ENCODE results near the gene MAP4K2.

- TF ChIP-seq, protein P1, sequence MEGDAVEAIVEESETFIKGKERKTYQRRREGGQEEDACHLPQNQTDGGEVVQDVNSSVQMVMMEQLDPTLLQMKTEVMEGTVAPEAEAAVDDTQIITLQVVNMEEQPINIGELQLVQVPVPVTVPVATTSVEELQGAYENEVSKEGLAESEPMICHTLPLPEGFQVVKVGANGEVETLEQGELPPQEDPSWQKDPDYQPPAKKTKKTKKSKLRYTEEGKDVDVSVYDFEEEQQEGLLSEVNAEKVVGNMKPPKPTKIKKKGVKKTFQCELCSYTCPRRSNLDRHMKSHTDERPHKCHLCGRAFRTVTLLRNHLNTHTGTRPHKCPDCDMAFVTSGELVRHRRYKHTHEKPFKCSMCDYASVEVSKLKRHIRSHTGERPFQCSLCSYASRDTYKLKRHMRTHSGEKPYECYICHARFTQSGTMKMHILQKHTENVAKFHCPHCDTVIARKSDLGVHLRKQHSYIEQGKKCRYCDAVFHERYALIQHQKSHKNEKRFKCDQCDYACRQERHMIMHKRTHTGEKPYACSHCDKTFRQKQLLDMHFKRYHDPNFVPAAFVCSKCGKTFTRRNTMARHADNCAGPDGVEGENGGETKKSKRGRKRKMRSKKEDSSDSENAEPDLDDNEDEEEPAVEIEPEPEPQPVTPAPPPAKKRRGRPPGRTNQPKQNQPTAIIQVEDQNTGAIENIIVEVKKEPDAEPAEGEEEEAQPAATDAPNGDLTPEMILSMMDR (IDR thresholded peaks at IDR 0.05), result no peak
- TF ChIP-seq STAT6 (CRISPR knock-in tag; conservative IDR thresholded peaks at IDR 0.05; ENCODE audit: low read depth) (no peak), TEAD4 (CRISPR knock-in tag; IDR thresholded peaks at IDR 0.05) (no peak), ZBTB21 (CRISPR knock-in tag; IDR thresholded peaks at IDR 0.05; ENCODE audit: borderline replicate concordance) (no peak)
- TF ChIP-seq, protein P2, sequence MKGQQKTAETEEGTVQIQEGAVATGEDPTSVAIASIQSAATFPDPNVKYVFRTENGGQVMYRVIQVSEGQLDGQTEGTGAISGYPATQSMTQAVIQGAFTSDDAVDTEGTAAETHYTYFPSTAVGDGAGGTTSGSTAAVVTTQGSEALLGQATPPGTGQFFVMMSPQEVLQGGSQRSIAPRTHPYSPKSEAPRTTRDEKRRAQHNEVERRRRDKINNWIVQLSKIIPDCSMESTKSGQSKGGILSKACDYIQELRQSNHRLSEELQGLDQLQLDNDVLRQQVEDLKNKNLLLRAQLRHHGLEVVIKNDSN (CRISPR knock-in tag; IDR thresholded peaks at IDR 0.05), result no peak
Measured at GRCh38 chr11:64751580-64751979, 51.4 kb downstream of the MAP4K2 start.
